Measurements from ENCODE around the gene TMEM258.

GRCh38 chr11:61762798-61763197, 29.6 kb downstream of the TMEM258 start:
- TF ChIP-seq, protein P1, sequence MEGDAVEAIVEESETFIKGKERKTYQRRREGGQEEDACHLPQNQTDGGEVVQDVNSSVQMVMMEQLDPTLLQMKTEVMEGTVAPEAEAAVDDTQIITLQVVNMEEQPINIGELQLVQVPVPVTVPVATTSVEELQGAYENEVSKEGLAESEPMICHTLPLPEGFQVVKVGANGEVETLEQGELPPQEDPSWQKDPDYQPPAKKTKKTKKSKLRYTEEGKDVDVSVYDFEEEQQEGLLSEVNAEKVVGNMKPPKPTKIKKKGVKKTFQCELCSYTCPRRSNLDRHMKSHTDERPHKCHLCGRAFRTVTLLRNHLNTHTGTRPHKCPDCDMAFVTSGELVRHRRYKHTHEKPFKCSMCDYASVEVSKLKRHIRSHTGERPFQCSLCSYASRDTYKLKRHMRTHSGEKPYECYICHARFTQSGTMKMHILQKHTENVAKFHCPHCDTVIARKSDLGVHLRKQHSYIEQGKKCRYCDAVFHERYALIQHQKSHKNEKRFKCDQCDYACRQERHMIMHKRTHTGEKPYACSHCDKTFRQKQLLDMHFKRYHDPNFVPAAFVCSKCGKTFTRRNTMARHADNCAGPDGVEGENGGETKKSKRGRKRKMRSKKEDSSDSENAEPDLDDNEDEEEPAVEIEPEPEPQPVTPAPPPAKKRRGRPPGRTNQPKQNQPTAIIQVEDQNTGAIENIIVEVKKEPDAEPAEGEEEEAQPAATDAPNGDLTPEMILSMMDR (IDR thresholded peaks at IDR 0.05) = no peak
- TF ChIP-seq ZFX (IDR thresholded peaks at IDR 0.05; ENCODE audit: borderline replicate concordance) = no peak
